SU-DHL-6 (cell line): ENCODE results near the gene OXSR1.

ENCODE experiments used
- H2AFZ ChIP-seq: fragments of 200-600 bp; sonication (generic); 2 replicates; pipeline ENCODE4 v1.6.1; 2014; ENCODE audit warnings: low read depth, mild to moderate bottlenecking, moderate library complexity, mixed read lengths, antibody characterized with exemption, low read length; ENCODE audit not compliant: severe bottlenecking
- H3F3A ChIP-seq: fragments of 200-600 bp; shearing (Covaris generic); 2 replicates; pipeline ENCODE4 v1.6.0; 2016; ENCODE audit warnings: antibody characterized with exemption, mild to moderate bottlenecking; ENCODE audit not compliant: insufficient read depth
- H3K27ac ChIP-seq: fragments of 200-600 bp; sonication (generic); 2 replicates; pipeline ENCODE4 v1.5.1; 2016; ENCODE audit warnings: low read depth, mild to moderate bottlenecking, low read length, moderate library complexity, mixed read lengths
- H3K27me3 ChIP-seq: fragments of 200-600 bp; sonication (generic), shearing (Covaris generic); 2 replicates; pipeline ENCODE4 v1.6.0; 2014; ENCODE audit warnings: mild to moderate bottlenecking, low read length
- H3K36me3 ChIP-seq: fragments of 200-600 bp; sonication (generic); 2 replicates; pipeline ENCODE4 v1.6.1; 2014; ENCODE audit warnings: mild to moderate bottlenecking, low read length, mixed read lengths
- H3K4me2 ChIP-seq: fragments of 300-600, 200-600 bp; shearing (Covaris generic), sonication (generic); 2 replicates; pipeline ENCODE4 v1.6.0; 2014; ENCODE audit warnings: low read length, low read depth, mild to moderate bottlenecking; ENCODE audit not compliant: poor library complexity, severe bottlenecking
- H3K4me3 ChIP-seq: fragments of 200-600 bp; sonication (generic); 2 replicates; pipeline ENCODE4 v1.5.1; 2014; ENCODE audit warnings: antibody characterized with exemption, low read length, mild to moderate bottlenecking, mixed read lengths; ENCODE audit not compliant: insufficient read depth, poor library complexity, severe bottlenecking
- H3K79me2 ChIP-seq: fragments of 200-600 bp; sonication (generic); 2 replicates; pipeline ENCODE4 v1.6.1; 2014; ENCODE audit warnings: mild to moderate bottlenecking, low read length, moderate library complexity; ENCODE audit not compliant: insufficient read depth
- H3K9ac ChIP-seq: fragments of 200-600 bp; sonication (generic); 2 replicates; pipeline ENCODE4 v1.7.0; 2014; ENCODE audit warnings: mild to moderate bottlenecking, low read length
- H3K9me2 ChIP-seq: fragments of 200-600 bp; sonication (generic); replicated peaks from 2 replicates; pipeline ENCODE4 v1.6.1; 2014; ENCODE audit warnings: low read length; ENCODE audit not compliant: insufficient read depth
- H3K9me3 ChIP-seq: fragments of 200-600 bp; sonication (generic); 2 replicates; pipeline ENCODE4 v1.6.1; 2014; ENCODE audit warnings: low read length, mixed read lengths; ENCODE audit not compliant: insufficient read depth
- H4K20me1 ChIP-seq: fragments of 200-600 bp; sonication (generic); 2 replicates; pipeline ENCODE4 v1.6.1; 2014; ENCODE audit warnings: low read depth, mild to moderate bottlenecking, antibody characterized with exemption, low read length, moderate library complexity, mixed read lengths
- EZH2phosphoT487 ChIP-seq: fragments of 200-600 bp; sonication (generic), shearing (Covaris generic); conservative IDR thresholded peaks from 2 replicates; pipeline ENCODE4 v1.6.1; 2018; ENCODE audit warnings: mild to moderate bottlenecking, antibody characterized with exemption, low read length, moderate library complexity, mixed read lengths
- TF ChIP-seq, protein P1 (sequence below): fragments of 200-600 bp; sonication (generic); IDR thresholded peaks from one replicate; pipeline ENCODE4 v1.5.1; 2017; ENCODE audit warnings: antibody characterized with exemption, mild to moderate bottlenecking, low read length, moderate library complexity; ENCODE audit not compliant: insufficient read depth, poor library complexity, severe bottlenecking

OXSR1 gene

DNA sequence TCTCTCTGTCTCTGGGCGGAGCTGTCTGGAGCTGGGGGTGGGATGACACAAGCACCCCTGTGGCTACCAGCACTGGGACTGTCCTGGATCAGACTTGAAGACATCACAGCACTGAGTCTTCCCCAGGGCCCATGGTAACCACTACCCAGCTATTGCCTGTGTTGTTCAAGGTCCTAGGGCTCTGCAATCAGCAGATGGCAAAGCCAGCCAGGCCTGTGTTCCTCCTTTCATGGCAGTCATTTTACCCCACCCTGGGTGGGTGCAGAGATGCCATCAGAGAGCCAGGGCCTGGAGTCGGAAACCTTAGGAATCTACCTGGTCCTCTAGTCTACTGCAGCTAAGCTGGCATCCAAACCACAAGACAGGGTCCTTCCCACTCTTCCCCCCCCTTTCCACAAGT lies 38.4 kb downstream of the OXSR1 start:
- H4K20me1 ChIP-seq: peaks cover 3% of the 10 kb centered on the region; the same call in 1 of the 2 replicates
- H3F3A ChIP-seq: no peaks in the 10 kb centered on the region
- H3K27me3 ChIP-seq: no peaks in the 10 kb centered on the region
- H2AFZ ChIP-seq: no peak overlapping the region
- H3K4me2 ChIP-seq: no peak overlapping the region
- no peak overlapping the region for H3K9ac ChIP-seq
- no peak overlapping the region for H3K4me3 ChIP-seq
- H3K9me2 ChIP-seq: no peaks in the 10 kb centered on the region
- H3K9me3 ChIP-seq: no peaks in the 10 kb centered on the region
- peaks cover 21% of the 10 kb centered on the region for H3K36me3 ChIP-seq
- H3K27ac ChIP-seq: no peak overlapping the region
- peaks cover 29% of the 10 kb centered on the region for H3K79me2 ChIP-seq
- TF ChIP-seq, protein P1, sequence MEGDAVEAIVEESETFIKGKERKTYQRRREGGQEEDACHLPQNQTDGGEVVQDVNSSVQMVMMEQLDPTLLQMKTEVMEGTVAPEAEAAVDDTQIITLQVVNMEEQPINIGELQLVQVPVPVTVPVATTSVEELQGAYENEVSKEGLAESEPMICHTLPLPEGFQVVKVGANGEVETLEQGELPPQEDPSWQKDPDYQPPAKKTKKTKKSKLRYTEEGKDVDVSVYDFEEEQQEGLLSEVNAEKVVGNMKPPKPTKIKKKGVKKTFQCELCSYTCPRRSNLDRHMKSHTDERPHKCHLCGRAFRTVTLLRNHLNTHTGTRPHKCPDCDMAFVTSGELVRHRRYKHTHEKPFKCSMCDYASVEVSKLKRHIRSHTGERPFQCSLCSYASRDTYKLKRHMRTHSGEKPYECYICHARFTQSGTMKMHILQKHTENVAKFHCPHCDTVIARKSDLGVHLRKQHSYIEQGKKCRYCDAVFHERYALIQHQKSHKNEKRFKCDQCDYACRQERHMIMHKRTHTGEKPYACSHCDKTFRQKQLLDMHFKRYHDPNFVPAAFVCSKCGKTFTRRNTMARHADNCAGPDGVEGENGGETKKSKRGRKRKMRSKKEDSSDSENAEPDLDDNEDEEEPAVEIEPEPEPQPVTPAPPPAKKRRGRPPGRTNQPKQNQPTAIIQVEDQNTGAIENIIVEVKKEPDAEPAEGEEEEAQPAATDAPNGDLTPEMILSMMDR: no peak
- TF ChIP-seq EZH2phosphoT487: no peak

DNA sequence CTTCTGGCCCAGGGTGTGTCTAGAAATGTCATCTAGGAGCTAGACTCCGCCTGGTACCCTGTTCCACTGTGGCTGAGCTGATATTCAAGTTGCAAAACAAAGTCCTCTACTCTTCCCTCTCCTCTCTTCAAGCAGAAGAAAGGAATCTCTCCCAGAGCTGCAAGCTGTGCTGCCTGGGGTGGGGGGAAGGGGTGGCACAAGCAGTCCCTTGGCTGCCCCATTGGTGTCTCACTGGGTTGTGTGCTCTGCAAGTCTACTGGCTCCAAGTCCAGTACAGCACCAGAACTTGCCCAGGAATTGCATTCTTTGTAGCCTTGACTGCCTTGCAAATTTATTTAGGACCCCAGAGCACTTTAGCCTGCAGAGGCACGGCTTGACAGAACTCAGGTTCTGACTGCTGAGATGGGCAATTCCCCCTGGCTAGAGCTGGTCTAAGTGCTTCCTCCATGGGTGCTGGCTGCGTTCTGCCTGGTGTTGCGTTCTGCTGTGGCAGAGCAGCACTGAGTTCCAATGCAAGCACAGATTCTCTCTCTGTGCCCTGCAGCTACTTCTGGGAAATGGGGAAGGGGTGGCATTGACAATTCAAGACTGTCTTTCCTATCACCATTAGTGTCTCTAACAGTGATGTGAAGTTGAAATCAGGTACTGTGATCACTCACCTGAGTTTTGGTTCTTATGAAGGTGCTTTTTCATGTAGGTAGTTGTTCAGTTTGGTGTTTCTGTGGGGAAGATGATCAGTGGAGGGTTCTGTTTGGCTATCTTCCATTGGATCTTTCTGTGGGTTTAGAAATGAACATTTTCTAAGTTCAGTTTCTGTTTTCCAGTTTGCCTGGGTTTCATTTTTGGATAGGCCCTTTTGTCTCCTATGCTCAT lies 39.5 kb downstream of the OXSR1 start:
- Histone ChIP-seq H3K27ac (no peak overlapping the region), H4K20me1 (peaks cover 3% of the 10 kb centered on the region; the same call in 1 of the 2 replicates), H3K36me3 (peaks cover 13% of the 10 kb centered on the region; the same call in 1 of the 2 replicates), H3F3A (no peaks in the 10 kb centered on the region), H2AFZ (no peak overlapping the region), H3K27me3 (no peaks in the 10 kb centered on the region), H3K79me2 (peaks cover 31% of the 10 kb centered on the region), H3K9me2 (no peaks in the 10 kb centered on the region), H3K9ac (no peak overlapping the region), H3K4me2 (no peak overlapping the region), H3K9me3 (no peaks in the 10 kb centered on the region), H3K4me3 (no peak overlapping the region)
- TF ChIP-seq, protein P1: no peak
- TF ChIP-seq EZH2phosphoT487: no peak

DNA sequence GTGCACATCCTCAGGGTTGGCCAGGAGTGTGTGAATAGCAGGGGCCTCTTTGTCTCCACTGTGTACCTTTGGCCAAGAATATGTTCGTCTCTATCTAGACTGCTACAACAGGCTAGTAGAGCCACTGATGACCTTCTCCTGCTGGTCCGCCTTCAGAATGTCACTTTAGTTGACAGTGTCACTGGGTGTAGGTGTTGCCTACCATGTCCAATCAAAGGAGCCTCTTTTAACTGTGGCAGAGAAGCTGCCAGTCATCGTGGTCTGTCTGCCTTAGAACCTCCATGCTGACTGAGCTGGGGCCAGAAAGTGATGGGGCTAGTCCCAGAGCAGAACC lies 40.1 kb downstream of the OXSR1 start:
- Histone ChIP-seq H3K79me2 (peaks cover 26% of the 10 kb centered on the region), H3K9me3 (no peaks in the 10 kb centered on the region), H3K9me2 (no peaks in the 10 kb centered on the region), H3K4me3 (no peak overlapping the region), H3K27me3 (no peaks in the 10 kb centered on the region), H3F3A (no peaks in the 10 kb centered on the region), H3K36me3 (peaks cover 9% of the 10 kb centered on the region; the same call in 1 of the 2 replicates), H3K27ac (no peak overlapping the region), H4K20me1 (peaks cover 3% of the 10 kb centered on the region; the same call in 1 of the 2 replicates), H2AFZ (no peak overlapping the region), H3K9ac (no peak overlapping the region), H3K4me2 (no peak overlapping the region)
- no peak for TF ChIP-seq EZH2phosphoT487
- TF ChIP-seq, protein P1: no peak
